Measurements from ENCODE around the gene DNMBP. TPM values are rescaled to one million over a fixed set of nuclear protein-coding genes. Genes with fewer than 3 reads are reported as not detected.
"Not testable (repeated sequence)": the region's sequence is repeated elsewhere in the genome, so short reads cannot be mapped to it uniquely, and the experiment has no call there.

DNMBP gene
- total RNA-seq, 4 donors from 2014 or later, result 11.7 to 17.4 (median 13.4) TPM

- Histone ChIP-seq H3K9me3 (no peaks in the 10 kb centered on the region), H3K27me3 (no peaks in the 10 kb centered on the region), H3K4me1 (no peaks in the 10 kb centered on the region), H3K4me3 (replicated peaks in 1 of 3) (no peak overlapping the region), H3K27ac (no peak overlapping the region), H3K36me3 (no peaks in the 10 kb centered on the region)
- 56 to 66% methylated on average over 5 of the region's 5 CpGs for WGBS, 2 donors
- TF ChIP-seq, protein P1, sequence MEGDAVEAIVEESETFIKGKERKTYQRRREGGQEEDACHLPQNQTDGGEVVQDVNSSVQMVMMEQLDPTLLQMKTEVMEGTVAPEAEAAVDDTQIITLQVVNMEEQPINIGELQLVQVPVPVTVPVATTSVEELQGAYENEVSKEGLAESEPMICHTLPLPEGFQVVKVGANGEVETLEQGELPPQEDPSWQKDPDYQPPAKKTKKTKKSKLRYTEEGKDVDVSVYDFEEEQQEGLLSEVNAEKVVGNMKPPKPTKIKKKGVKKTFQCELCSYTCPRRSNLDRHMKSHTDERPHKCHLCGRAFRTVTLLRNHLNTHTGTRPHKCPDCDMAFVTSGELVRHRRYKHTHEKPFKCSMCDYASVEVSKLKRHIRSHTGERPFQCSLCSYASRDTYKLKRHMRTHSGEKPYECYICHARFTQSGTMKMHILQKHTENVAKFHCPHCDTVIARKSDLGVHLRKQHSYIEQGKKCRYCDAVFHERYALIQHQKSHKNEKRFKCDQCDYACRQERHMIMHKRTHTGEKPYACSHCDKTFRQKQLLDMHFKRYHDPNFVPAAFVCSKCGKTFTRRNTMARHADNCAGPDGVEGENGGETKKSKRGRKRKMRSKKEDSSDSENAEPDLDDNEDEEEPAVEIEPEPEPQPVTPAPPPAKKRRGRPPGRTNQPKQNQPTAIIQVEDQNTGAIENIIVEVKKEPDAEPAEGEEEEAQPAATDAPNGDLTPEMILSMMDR (IDR thresholded peaks at IDR 0.05), result no peak
- no peak for TF ChIP-seq POLR2A (IDR thresholded peaks at IDR 0.05)
- intact Hi-C loops (cut with DNase I), result no loop called here
- DNase-seq, result no peak
Observed at GRCh38 chr10:100020142-100020885, 10.6 kb upstream of the DNMBP start.

DNA sequence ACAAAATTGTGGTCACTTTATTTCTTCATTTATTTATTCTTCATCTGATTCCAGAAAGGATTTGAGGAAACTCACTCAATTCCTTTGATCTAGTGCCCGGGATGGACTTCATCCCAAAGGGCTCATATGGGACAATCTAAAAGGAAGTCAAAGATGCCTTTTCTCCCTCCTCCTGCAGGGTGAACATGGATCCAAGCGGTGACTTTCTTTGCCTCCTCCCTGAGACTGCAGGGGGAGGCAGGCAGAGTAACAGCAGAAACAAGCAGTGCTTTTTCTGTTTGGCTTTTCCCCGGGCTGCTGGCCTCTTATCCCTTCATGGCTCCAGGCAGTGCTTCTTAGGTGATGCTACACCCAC lies 10.0 kb upstream of the DNMBP start:
- Histone ChIP-seq H3K36me3 (no peaks in the 10 kb centered on the region), H3K9me3 (no peaks in the 10 kb centered on the region), H3K4me1 (no peaks in the 10 kb centered on the region), H3K4me3 (replicated peaks in 1 of 3) (no peak overlapping the region), H3K27ac (no peak overlapping the region), H3K27me3 (no peaks in the 10 kb centered on the region)
- no peak for DNase-seq
- 40 to 48% methylated on average over 3 of the region's 3 CpGs for WGBS, 2 donors
- intact Hi-C loops (cut with DNase I), result no loop called here
- no peak for TF ChIP-seq POLR2A (IDR thresholded peaks at IDR 0.05)

DNA sequence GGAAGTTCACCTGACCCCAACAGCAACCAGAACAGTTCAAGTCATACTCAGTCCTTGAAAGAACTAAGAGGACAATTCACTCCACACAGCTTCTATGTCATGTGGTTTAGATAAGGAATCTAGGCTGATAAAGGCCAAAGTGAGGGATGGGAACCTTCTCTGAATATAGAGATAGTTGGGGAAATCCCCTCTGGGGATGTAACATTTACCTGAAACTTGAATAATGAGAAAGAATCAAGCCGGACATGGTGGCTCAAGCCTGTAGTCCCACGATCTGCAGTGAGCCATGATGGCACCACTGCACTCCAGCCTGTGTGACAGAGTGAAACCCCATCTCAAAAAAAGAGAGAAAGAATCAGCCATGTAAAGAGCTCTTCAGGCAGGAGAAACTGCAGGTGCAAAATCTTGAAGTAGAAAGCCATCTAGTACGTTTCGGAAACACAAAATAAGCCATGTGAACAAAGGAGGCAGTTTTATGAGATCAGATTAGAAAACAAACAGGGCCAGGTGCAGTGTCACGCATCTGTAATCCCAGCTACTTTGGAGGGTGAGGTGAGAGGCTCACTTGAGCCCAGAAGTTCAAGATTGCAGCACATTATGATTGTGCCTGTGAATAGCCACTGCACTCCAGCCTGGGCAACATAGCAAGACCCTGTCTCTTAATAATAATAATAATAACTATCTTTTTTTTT lies 4.5 kb upstream of the DNMBP start:
- Histone ChIP-seq H3K4me3 (replicated peaks in 1 of 3) (no peak overlapping the region), H3K27ac (no peak overlapping the region), H3K36me3 (no peaks in the 10 kb centered on the region), H3K9me3 (no peaks in the 10 kb centered on the region), H3K27me3 (no peaks in the 10 kb centered on the region), H3K4me1 (no peaks in the 10 kb centered on the region)
- 53 to 68% methylated on average over 5 of the region's 5 CpGs for WGBS, 2 donors
- TF ChIP-seq, protein P1 (IDR thresholded peaks at IDR 0.05), result no peak
- TF ChIP-seq POLR2A (IDR thresholded peaks at IDR 0.05), result no peak
- DNase-seq, result no peak
- intact Hi-C loops (cut with DNase I), result no loop called here

- Histone ChIP-seq H3K36me3 (no peaks in the 10 kb centered on the region), H3K27ac (no peak overlapping the region), H3K4me1 (peaks cover 3 to 5% of the 10 kb centered on the region in 2 donors), H3K4me3 (replicated peaks in 1 of 3) (no peak overlapping the region), H3K9me3 (no peaks in the 10 kb centered on the region), H3K27me3 (no peaks in the 10 kb centered on the region)
- TF ChIP-seq, protein P1 (IDR thresholded peaks at IDR 0.05), result no peak
- TF ChIP-seq POLR2A (IDR thresholded peaks at IDR 0.05), result no peak
- intact Hi-C loops (cut with DNase I), result no loop called here
- DNase-seq, result no peak
- 90 to 92% methylated on average over 1 of the region's 1 CpG for WGBS, 2 donors
Observed at GRCh38 chr10:100013621-100014020, 3.9 kb upstream of the DNMBP start.

DNA sequence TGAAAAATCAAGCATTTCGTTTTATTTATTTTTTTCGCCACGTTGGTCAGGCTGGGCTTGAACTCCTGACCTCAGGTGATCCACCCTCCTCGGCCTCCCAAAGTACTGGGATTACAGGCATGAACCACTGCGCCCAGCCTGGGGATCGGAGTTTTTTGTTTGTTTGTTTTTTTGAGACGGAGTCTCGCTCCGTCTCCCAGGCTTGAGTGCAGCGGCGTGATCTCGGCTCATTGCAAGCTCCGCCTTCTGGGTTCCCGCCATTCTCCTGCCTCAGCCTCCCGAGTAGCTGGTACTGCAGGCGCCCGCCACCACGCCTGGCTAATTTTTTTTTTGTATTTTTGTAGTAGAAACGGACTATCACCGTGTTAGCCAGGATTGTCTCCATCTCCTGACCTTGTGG lies 2.2 kb upstream of the DNMBP start:
- H3K36me3 ChIP-seq; DNase-seq; H3K4me3 ChIP-seq (replicated peaks in 1 of 3); H3K27me3 ChIP-seq; intact Hi-C loops (cut with DNase I); H3K9me3 ChIP-seq; H3K27ac ChIP-seq: not testable (repeated sequence)
- peaks cover 4 to 14% of the 10 kb centered on the region in 2 donors for H3K4me1 ChIP-seq
- 93 to 95% methylated on average over 20 of the region's 20 CpGs for WGBS, 2 donors

GRCh38 chr10:100009283-100009792 lies 409 bp downstream of the DNMBP start:
- 0% methylated on average over 12 to 15 of the region's 45 CpGs for WGBS, 2 donors
- Histone ChIP-seq H3K9me3 (no peaks in the 10 kb centered on the region), H3K4me1 (peaks cover 16 to 19% of the 10 kb centered on the region in 2 donors), H3K36me3 (no peaks in the 10 kb centered on the region), H3K27me3 (no peaks in the 10 kb centered on the region), H3K27ac (peak overlapping the region; percentile 22 to 86 (median 57)), H3K4me3 (replicated peaks in 1 of 3) (peak overlapping the region in 2 of 3 donors; percentile 56 to 78)
- intact Hi-C loops (cut with DNase I), result loop anchor here (2.0 kb wide), 1 partner anchor 37 kb away; no protein-coding TSS in a partner anchor
- TF ChIP-seq, protein P1 (IDR thresholded peaks at IDR 0.05), result peak in 3 of 6 experiments; percentile 22 to 43 (median 22)
- no peak for TF ChIP-seq POLR2A (IDR thresholded peaks at IDR 0.05)
- DNase-seq, result peak; percentile 60 to 68

Data from thyroid gland (tissue), 4 donors.